Activated T-helper 2 cell treated with anti-CD3 and anti-CD28 coated beads, Interferon-gamma antibody, Interleukin-2, Interleukin-4, amounts not matched to agents 10 μg/mL and 5 μg/mL and 100 μg/mL, durations not matched to agents 14 hours and 24 hours and 36 hours (primary cell): ENCODE data around the gene DHX57. TPM values are rescaled to one million over a fixed set of nuclear protein-coding genes. Genes with fewer than 3 reads are reported as not detected.
"Not testable (repeated sequence)": the region's sequence is repeated elsewhere in the genome, so short reads cannot be mapped to it uniquely, and the experiment has no call there.

Experiments
- DNase-seq: peaks from one replicate; pipeline ENCODE4 v3.0.0; 2021; ENCODE audit warnings: low spot score
- H3K27ac Mint-ChIP-seq: one replicate; pipeline ENCODE4 v1.8.0; 2021; ENCODE audit warnings: mixed read lengths
- H3K27me3 Mint-ChIP-seq: one replicate; pipeline ENCODE4 v1.8.0; 2021; ENCODE audit warnings: low read depth, mixed read lengths
- H3K36me3 Mint-ChIP-seq: one replicate; pipeline ENCODE4 v1.8.0; 2021; ENCODE audit warnings: low read depth, mixed read lengths
- H3K4me1 Mint-ChIP-seq: one replicate; pipeline ENCODE4 v1.8.0; 2021; ENCODE audit warnings: low read depth, mixed read lengths
- H3K4me3 Mint-ChIP-seq: one replicate; pipeline ENCODE4 v1.8.0; 2021; ENCODE audit warnings: low read depth, mild to moderate bottlenecking, moderate library complexity, mixed read lengths
- H3K9me3 Mint-ChIP-seq: one replicate; pipeline ENCODE4 v1.8.0; 2021; ENCODE audit warnings: mixed read lengths
- intact Hi-C: fragments of 100-400 bp; cut with micrococcal nuclease; formaldehyde crosslinking; loops from one replicate; pipeline ENCODE4 v1.15.1; 2023
- total RNA-seq: library from RNA; stranded (reverse); gene quantifications from 2 replicates; pipeline ENCODE4 v1.2.3, GENCODE V29; 2022

The DHX57 gene
- total RNA-seq, 1 donor from 2014 or later: 21.7 TPM

GRCh38 chr2:38836791-38837190 lies 38.9 kb downstream of the DHX57 start:
- Mint-ChIP-seq H3K4me1 (no peaks in the 10 kb centered on the region), H3K27ac (no peak overlapping the region), H3K36me3 (peaks cover 24% of the 10 kb centered on the region), H3K27me3 (no peaks in the 10 kb centered on the region), H3K9me3 (no peaks in the 10 kb centered on the region), H3K4me3 (no peak overlapping the region)
- no peak for DNase-seq
- intact Hi-C loops: no loop called here

- Mint-ChIP-seq H3K36me3 (peaks cover 19% of the 10 kb centered on the region), H3K27me3 (no peaks in the 10 kb centered on the region), H3K9me3 (no peaks in the 10 kb centered on the region), H3K4me1 (no peaks in the 10 kb centered on the region), H3K27ac (no peak overlapping the region), H3K4me3 (no peak overlapping the region)
- DNase-seq: no peak
- intact Hi-C loops: loop anchor here (1.0 kb wide), 1 partner anchor 300 kb away; no protein-coding TSS in a partner anchor
Measured at GRCh38 chr2:38835990-38836389, 39.7 kb downstream of the DHX57 start.

- H3K36me3 Mint-ChIP-seq: peaks cover 17% of the 10 kb centered on the region
- intact Hi-C loops: loop anchor here (1.0 kb wide), 1 partner anchor 299 kb away; no protein-coding TSS in a partner anchor
- no peaks in the 10 kb centered on the region for H3K4me1 Mint-ChIP-seq
- H3K27ac Mint-ChIP-seq: no peak overlapping the region
- no peak overlapping the region for H3K4me3 Mint-ChIP-seq
- no peak for DNase-seq
- H3K27me3 Mint-ChIP-seq: no peaks in the 10 kb centered on the region
- H3K9me3 Mint-ChIP-seq: no peaks in the 10 kb centered on the region
Measured at GRCh38 chr2:38835015-38835601, 40.6 kb downstream of the DHX57 start.

- H3K4me3 Mint-ChIP-seq: no peak overlapping the region
- peaks cover 17% of the 10 kb centered on the region for H3K36me3 Mint-ChIP-seq
- DNase-seq: no peak
- intact Hi-C loops: no loop called here
- no peaks in the 10 kb centered on the region for H3K27me3 Mint-ChIP-seq
- H3K27ac Mint-ChIP-seq: no peak overlapping the region
- H3K9me3 Mint-ChIP-seq: no peaks in the 10 kb centered on the region
- peaks cover 4% of the 10 kb centered on the region for H3K4me1 Mint-ChIP-seq
Measured at GRCh38 chr2:38830526-38831159, 45.1 kb downstream of the DHX57 start.

DNA sequence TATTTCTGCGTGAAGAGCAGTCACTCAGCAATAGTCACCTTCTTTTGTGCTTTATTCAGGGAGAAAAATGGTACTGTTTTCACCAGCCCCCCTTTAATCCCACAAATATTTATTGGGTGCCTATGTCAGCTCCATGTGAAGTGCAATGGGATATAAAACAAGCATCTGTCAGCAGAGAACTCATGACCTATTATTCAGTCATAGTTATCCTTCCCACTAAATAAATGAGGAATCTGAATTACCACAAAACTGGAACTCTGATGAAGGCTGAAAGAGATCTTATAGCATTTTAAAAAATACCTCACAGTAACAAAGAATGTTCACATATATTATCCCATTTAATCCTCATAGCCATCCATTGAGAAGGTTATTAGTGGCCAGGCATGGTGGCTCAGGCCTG lies 45.8 kb downstream of the DHX57 start:
- peaks cover 4% of the 10 kb centered on the region for H3K4me1 Mint-ChIP-seq
- no peaks in the 10 kb centered on the region for H3K9me3 Mint-ChIP-seq
- no peak overlapping the region for H3K27ac Mint-ChIP-seq
- peaks cover 19% of the 10 kb centered on the region for H3K36me3 Mint-ChIP-seq
- intact Hi-C loops: no loop called here
- H3K4me3 Mint-ChIP-seq: no peak overlapping the region
- no peak for DNase-seq
- H3K27me3 Mint-ChIP-seq: no peaks in the 10 kb centered on the region

DNA sequence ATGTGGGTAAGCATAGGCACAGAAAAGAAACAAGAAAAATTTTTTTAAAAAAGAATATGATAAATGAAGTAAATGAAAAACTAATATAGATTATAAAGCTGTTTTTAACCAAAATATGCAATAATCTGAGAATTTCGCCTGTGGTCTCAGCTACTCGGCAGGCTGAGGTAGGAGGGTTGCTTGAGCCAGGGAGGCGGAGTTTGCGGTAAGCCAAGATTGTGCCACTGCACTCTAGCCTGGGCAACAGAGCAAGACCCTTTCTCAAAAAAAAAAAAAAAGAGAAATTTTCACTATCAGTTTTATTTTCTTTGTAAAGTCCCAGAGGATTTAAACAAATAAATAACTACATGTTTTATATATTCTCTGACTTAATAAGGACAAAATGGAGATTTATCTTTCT lies 47.3 kb downstream of the DHX57 start:
- intact Hi-C loops: no loop called here
- no peak for DNase-seq
- Mint-ChIP-seq H3K27me3 (no peaks in the 10 kb centered on the region), H3K4me1 (peaks cover 4% of the 10 kb centered on the region), H3K9me3 (no peaks in the 10 kb centered on the region), H3K27ac (no peak overlapping the region), H3K4me3 (no peak overlapping the region), H3K36me3 (peaks cover 19% of the 10 kb centered on the region)

GRCh38 chr2:38827539-38828145 lies 48.1 kb downstream of the DHX57 start:
- H3K36me3 Mint-ChIP-seq: peaks cover 22% of the 10 kb centered on the region
- intact Hi-C loops: not testable (repeated sequence)

GRCh38 chr2:38825956-38826355 lies 49.8 kb downstream of the DHX57 start:
- Mint-ChIP-seq H3K4me1 (peaks cover 4% of the 10 kb centered on the region), H3K36me3 (peaks cover 30% of the 10 kb centered on the region), H3K27me3 (no peaks in the 10 kb centered on the region), H3K9me3 (no peaks in the 10 kb centered on the region), H3K4me3 (no peak overlapping the region), H3K27ac (no peak overlapping the region)
- intact Hi-C loops: no loop called here
- DNase-seq: no peak

More at GRCh38 chr2:38827539-38828145, 48.1 kb downstream of the DHX57 start:
- not testable (repeated sequence) for H3K27ac Mint-ChIP-seq, H3K27me3 Mint-ChIP-seq, H3K9me3 Mint-ChIP-seq, DNase-seq, H3K4me3 Mint-ChIP-seq, H3K4me1 Mint-ChIP-seq

GRCh38 chr2:38824906-38825305 lies 50.8 kb downstream of the DHX57 start:
- Mint-ChIP-seq H3K9me3 (no peaks in the 10 kb centered on the region), H3K4me1 (peaks cover 4% of the 10 kb centered on the region), H3K27me3 (no peaks in the 10 kb centered on the region), H3K36me3 (peaks cover 32% of the 10 kb centered on the region), H3K4me3 (no peak overlapping the region), H3K27ac (no peak overlapping the region)
- no peak for DNase-seq
- intact Hi-C loops: no loop called here

DNA sequence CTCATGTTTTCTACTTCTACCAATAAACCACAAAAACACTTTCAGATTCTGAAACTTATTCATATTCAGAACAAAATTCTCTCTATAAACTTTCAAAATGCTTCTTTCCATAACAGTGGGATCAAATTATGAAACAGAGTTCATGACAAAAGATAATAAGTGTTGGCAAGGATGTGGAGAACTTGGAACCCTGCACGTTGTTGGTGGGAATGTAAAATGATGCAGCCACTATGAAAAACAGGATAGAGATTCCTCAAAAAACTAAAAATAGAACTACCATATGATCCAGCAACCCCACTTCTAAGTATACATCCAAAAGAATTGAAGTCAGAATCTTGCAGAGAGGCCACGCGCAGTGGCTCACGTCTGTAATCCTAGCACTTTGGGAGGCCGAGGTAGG lies 52.3 kb downstream of the DHX57 start:
- H3K27ac Mint-ChIP-seq: no peak overlapping the region
- no peak overlapping the region for H3K4me3 Mint-ChIP-seq
- H3K4me1 Mint-ChIP-seq: peaks cover 4% of the 10 kb centered on the region

GRCh38 chr2:38818565-38818964 lies 57.2 kb downstream of the DHX57 start:
- H3K4me1 Mint-ChIP-seq: no peaks in the 10 kb centered on the region
- intact Hi-C loops: no loop called here
- no peak overlapping the region for H3K27ac Mint-ChIP-seq
- no peak for DNase-seq
- no peaks in the 10 kb centered on the region for H3K9me3 Mint-ChIP-seq
- H3K4me3 Mint-ChIP-seq: no peak overlapping the region
- H3K27me3 Mint-ChIP-seq: no peaks in the 10 kb centered on the region
- peaks cover 38% of the 10 kb centered on the region for H3K36me3 Mint-ChIP-seq

More for the DNA sequence above, 52.3 kb downstream of the DHX57 start:
- Mint-ChIP-seq H3K27me3 (no peaks in the 10 kb centered on the region), H3K36me3 (peaks cover 41% of the 10 kb centered on the region), H3K9me3 (no peaks in the 10 kb centered on the region)
- intact Hi-C loops: no loop called here
- DNase-seq: no peak

- no peaks in the 10 kb centered on the region for H3K9me3 Mint-ChIP-seq
- no peaks in the 10 kb centered on the region for H3K27me3 Mint-ChIP-seq
- DNase-seq: no peak
- H3K36me3 Mint-ChIP-seq: peaks cover 30% of the 10 kb centered on the region
- no peaks in the 10 kb centered on the region for H3K4me1 Mint-ChIP-seq
- intact Hi-C loops: no loop called here
- H3K27ac Mint-ChIP-seq: no peak overlapping the region
- no peak overlapping the region for H3K4me3 Mint-ChIP-seq
Measured at GRCh38 chr2:38815936-38816335, 59.8 kb downstream of the DHX57 start.

- Mint-ChIP-seq H3K9me3 (no peaks in the 10 kb centered on the region), H3K27ac (no peak overlapping the region), H3K4me3 (no peak overlapping the region), H3K4me1 (peaks cover 3% of the 10 kb centered on the region), H3K36me3 (peaks cover 14% of the 10 kb centered on the region), H3K27me3 (no peaks in the 10 kb centered on the region)
- intact Hi-C loops: no loop called here
- no peak for DNase-seq
Measured at GRCh38 chr2:38810488-38810887, 65.2 kb downstream of the DHX57 start.
